ENCODE data around the gene SLAIN1.
"Not testable (repeated sequence)": the region's sequence is repeated elsewhere in the genome, so short reads cannot be mapped to it uniquely, and the experiment has no call there.

DNA sequence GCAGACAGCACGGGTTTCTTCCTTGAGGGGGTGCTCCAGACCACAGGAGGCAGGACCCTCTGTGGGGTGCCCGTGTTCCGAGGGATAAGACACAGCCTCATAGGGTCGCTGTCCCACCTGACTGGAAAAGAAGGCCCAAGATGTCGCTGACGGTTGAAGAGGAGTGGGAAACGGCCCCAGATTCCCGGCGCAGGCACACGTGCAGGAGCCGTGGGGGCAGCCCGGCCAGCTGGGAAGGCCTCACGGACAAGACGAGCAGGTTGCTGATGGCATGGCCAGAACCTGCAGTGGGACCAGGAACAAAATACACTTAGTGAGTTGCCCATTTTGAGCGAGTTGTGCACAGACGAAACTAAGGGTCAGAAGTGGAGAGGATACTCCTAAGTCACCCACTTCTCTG lies 35.2 kb upstream of the SLAIN1 start:
- not testable (repeated sequence) for TF ChIP-seq POLR2A (IDR thresholded peaks at IDR 0.05; ENCODE audit: low read depth, low read length); POLR2AphosphoS5 (IDR thresholded peaks at IDR 0.05; ENCODE audit: insufficient read depth, low read depth, low read length); CTCF (IDR thresholded peaks at IDR 0.05; ENCODE audit: extremely low read depth in 1 of 2, insufficient read depth in 1 of 2, low read depth in 1 of 2, low read length in 2 of 2); MAX (IDR thresholded peaks at IDR 0.05; ENCODE audit: insufficient read depth, insufficient read length); MYC (IDR thresholded peaks at IDR 0.05; ENCODE audit: low read depth, low read length); EZH2 (IDR thresholded peaks at IDR 0.05; ENCODE audit: borderline replicate concordance, low read depth, low read length, severe bottlenecking); JUN (IDR thresholded peaks at IDR 0.05; ENCODE audit: borderline replicate concordance, insufficient read depth, insufficient read length, low read depth)
